Psoas muscle (tissue), 8 donors: ENCODE results near the gene RPS6KL1. TPM values are rescaled to one million over a fixed set of nuclear protein-coding genes. Genes with fewer than 3 reads are reported as not detected.

Source experiments
- ATAC-seq, 4 donors: fragments of 200-7000 bp; cut with Tn5 transposase; one replicate each; pipeline ENCODE4 v1.9.1; 2020; ENCODE audit warnings: moderate library complexity in 3 of 4, mild to moderate bottlenecking in 2 of 4
- DNase-seq, 2 donors: peaks; one replicate each; pipeline ENCODE4 v3.0.0-alpha.2; 2020
- H3K27ac ChIP-seq: fragments of 200-600 bp; one replicate; pipeline ENCODE4 v1.8.0; 2022
- H3K27me3 ChIP-seq, 3 donors: fragments of 200-600 bp in 1 of 3; one replicate each; pipeline versions ENCODE4 v1.6.1 to v1.8.0; 2013 to 2022; ENCODE audit warnings: low read length in 2 of 3, mild to moderate bottlenecking in 2 of 3, moderate library complexity in 1 of 3; ENCODE audit not compliant: insufficient read depth in 3 of 3
- H3K36me3 ChIP-seq, 2 donors: fragments of 200-600 bp in 1 of 2; one replicate each; pipeline versions ENCODE4 v1.6.1 to v1.8.0; 2013 to 2022; ENCODE audit warnings: low read depth in 1 of 2, mild to moderate bottlenecking in 1 of 2, moderate library complexity in 1 of 2; ENCODE audit not compliant: insufficient read depth in 1 of 2
- H3K4me1 ChIP-seq: fragments of 200-600 bp; one replicate; pipeline ENCODE4 v1.8.0; 2022
- H3K4me3 ChIP-seq: fragments of 200-600 bp; one replicate; pipeline ENCODE4 v1.8.0; 2022; ENCODE audit warnings: mild to moderate bottlenecking
- H3K9me3 ChIP-seq: fragments of 200-600 bp; one replicate; pipeline ENCODE4 v1.8.0; 2022
- WGBS, 3 donors: extraction: QIAGEN DNeasy Blood & Tissue Kit; methylation state at CpG; one replicate each; pipeline versions ENCODE4 v1.1.6 to v1.1.7; 2013; 5-methylcytosine and 5-hydroxymethylcytosine counted together
- intact Hi-C, 2 donors: fragments of 100-400 bp; cut with DNase I; formaldehyde crosslinking; loops; one replicate each; pipeline versions ENCODE4 v1.11.0 to v1.14.2; 2022
- polyA plus RNA-seq, 3 donors: library from polyadenylated mRNA; stranded (reverse); fragments of 200-250 nt; gene quantifications; one replicate each; pipeline ENCODE4 v1.2.3, GENCODE V29; 2013
- total RNA-seq, 4 donors: library from RNA; stranded (reverse); fragmentation: NEBNext Ultra II Directional in 2 of 4; extraction: Animal tissue kit (Norgen Biotek cat#: 25700) in 2 of 4; gene quantifications; one replicate each; pipeline versions ENCODE4 v1.2.1 to v1.2.4, GENCODE V29; 2021 to 2023
- TF ChIP-seq, protein P1 (sequence below): fragments of 200-600 bp; IDR thresholded peaks from one replicate; pipeline ENCODE4 v1.8.0; 2022; ENCODE audit warnings: antibody characterized with exemption
- donor health status: healthy with polysubstance abuse.
- donor health status: DM: no; HTN: no; CAD: no; lungs with moderate emphysema.
- donor health status: Bipolar disorder and iron deficiency.
- donor health status: healthy.
- donor health status: DM: yes; HTN: yes; CAD: no.
- donor health status: DM: no; HTN: no; CAD: no.
- donor health status: DM: no; HTN: no; CAD: no.
- donor health status: DM: yes; HTN: yes; CAD: no.

The RPS6KL1 gene
- total and polyA plus RNA-seq, 7 donors = 9.4 to 34.1 (median 25.6) TPM

DNA sequence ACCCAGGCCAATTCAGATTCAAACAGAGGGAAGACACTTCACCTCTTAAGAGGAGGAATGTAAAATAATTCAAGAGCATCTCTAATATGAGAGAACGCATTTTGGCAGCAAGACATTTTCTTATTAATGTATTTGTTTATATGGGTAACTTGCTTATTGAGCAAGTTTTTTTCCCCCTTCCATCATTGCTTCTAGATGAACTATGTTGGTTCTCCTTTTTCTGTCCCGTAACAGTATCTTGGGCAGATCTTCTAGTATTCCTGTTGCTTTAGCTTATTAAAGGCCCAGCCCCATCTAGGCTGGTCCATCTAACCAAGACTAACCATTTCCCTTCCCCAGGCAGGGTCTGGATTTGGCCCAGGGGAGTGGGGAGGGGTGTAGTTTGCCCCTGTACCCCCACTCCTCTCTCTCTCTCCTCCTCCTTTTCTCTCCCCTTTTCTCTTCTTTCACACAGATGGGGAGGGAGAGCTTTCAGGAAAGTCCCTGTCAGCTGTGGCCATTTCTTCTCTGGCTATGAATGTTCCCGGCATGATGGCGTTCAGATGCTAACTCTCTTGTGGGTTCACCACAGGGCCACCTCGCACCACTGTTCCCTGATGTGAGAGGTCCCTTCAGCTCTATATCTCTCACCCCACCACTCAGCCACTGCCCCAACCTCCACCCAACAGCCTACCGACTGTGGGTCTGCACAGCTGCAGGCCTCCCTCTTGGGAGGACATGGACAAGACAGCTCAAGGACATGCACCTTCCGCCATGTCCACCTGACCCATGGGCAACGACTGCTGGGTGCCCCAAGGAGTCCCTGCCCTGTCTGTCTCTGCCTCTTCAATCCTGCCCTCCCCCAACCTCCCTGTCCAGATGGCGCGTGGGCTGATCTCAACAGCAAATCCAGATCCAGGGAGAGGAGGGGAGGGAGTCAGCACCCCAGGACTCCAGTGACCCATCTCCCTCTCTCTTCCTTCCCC, 15.8 kb upstream of the RPS6KL1 start:
- TF ChIP-seq, protein P1, sequence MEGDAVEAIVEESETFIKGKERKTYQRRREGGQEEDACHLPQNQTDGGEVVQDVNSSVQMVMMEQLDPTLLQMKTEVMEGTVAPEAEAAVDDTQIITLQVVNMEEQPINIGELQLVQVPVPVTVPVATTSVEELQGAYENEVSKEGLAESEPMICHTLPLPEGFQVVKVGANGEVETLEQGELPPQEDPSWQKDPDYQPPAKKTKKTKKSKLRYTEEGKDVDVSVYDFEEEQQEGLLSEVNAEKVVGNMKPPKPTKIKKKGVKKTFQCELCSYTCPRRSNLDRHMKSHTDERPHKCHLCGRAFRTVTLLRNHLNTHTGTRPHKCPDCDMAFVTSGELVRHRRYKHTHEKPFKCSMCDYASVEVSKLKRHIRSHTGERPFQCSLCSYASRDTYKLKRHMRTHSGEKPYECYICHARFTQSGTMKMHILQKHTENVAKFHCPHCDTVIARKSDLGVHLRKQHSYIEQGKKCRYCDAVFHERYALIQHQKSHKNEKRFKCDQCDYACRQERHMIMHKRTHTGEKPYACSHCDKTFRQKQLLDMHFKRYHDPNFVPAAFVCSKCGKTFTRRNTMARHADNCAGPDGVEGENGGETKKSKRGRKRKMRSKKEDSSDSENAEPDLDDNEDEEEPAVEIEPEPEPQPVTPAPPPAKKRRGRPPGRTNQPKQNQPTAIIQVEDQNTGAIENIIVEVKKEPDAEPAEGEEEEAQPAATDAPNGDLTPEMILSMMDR = no peak
- DNase-seq (no peak), ATAC-seq (no peak)
- Histone ChIP-seq H3K27me3 (no peaks in the 10 kb centered on the region), H3K9me3 (no peaks in the 10 kb centered on the region), H3K4me1 (peaks cover 60% of the 10 kb centered on the region), H3K36me3 (no peaks in the 10 kb centered on the region), H3K27ac (peak overlapping the region; percentile 90), H3K4me3 (no peak overlapping the region)
- WGBS, 3 donors = 78 to 85% (median 84%) methylated on average over 10 of the region's 10 CpGs
- intact Hi-C loops = no loop called here

GRCh38 chr14:74937171-74937570, 14.1 kb upstream of the RPS6KL1 start:
- ATAC-seq (no peak), DNase-seq (no peak)
- H3K4me1 ChIP-seq = peaks cover 66% of the 10 kb centered on the region
- 89 to 94% (median 89%) methylated on average over 2 of the region's 2 CpGs for WGBS, 3 donors
- H3K4me3 ChIP-seq = no peak overlapping the region
- H3K27me3 ChIP-seq = no peaks in the 10 kb centered on the region
- intact Hi-C loops = no loop called here
- no peaks in the 10 kb centered on the region for H3K36me3 ChIP-seq
- H3K9me3 ChIP-seq = no peaks in the 10 kb centered on the region
- H3K27ac ChIP-seq = no peak overlapping the region
- TF ChIP-seq, protein P1 = no peak

- H3K36me3 ChIP-seq = no peaks in the 10 kb centered on the region
- no peak for ATAC-seq
- WGBS, 3 donors = 84 to 93% (median 91%) methylated on average over 8 of the region's 8 CpGs
- intact Hi-C loops = no loop called here
- no peaks in the 10 kb centered on the region for H3K27me3 ChIP-seq
- TF ChIP-seq, protein P1 = no peak
- no peak overlapping the region for H3K4me3 ChIP-seq
- H3K9me3 ChIP-seq = no peaks in the 10 kb centered on the region
- H3K27ac ChIP-seq = no peak overlapping the region
- no peak for DNase-seq
- H3K4me1 ChIP-seq = peaks cover 62% of the 10 kb centered on the region
Observed at GRCh38 chr14:74936731-74937130, 13.7 kb upstream of the RPS6KL1 start.

DNA sequence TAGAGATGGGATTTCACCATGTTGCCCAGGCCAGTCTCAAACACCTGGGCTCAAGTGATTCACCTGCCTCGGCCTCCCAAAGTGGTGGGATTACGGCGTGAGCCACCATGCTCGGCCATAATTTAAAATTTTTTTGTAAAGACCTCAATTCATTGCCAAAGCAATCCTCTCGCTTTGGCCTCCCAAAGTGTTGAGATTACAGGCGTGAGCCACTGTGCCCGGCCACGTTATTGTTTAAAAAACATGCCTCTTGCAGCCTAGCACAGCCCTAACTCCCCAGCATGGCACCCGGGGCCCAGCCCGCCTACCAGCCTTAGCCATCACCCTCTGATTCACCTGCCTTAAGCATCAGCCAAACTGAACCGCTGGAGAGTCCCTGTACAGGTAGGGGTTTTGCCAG, 13.1 kb upstream of the RPS6KL1 start:
- no peak for DNase-seq
- Histone ChIP-seq H3K4me1 (peaks cover 56% of the 10 kb centered on the region), H3K36me3 (no peaks in the 10 kb centered on the region), H3K9me3 (no peaks in the 10 kb centered on the region), H3K27ac (no peak overlapping the region), H3K4me3 (no peak overlapping the region), H3K27me3 (no peaks in the 10 kb centered on the region)
- intact Hi-C loops = no loop called here
- TF ChIP-seq, protein P1 = no peak
- WGBS, 3 donors = 93 to 98% (median 93%) methylated on average over 11 of the region's 11 CpGs
- ATAC-seq = no peak

- Histone ChIP-seq H3K27me3 (no peaks in the 10 kb centered on the region), H3K27ac (peak overlapping the region; percentile 72), H3K36me3 (no peaks in the 10 kb centered on the region), H3K9me3 (no peaks in the 10 kb centered on the region), H3K4me1 (peaks cover 48% of the 10 kb centered on the region), H3K4me3 (no peak overlapping the region)
- intact Hi-C loops = no loop called here
- DNase-seq (no peak), ATAC-seq (no peak)
- WGBS, 3 donors = 67 to 84% (median 67%) methylated on average over 9 of the region's 9 CpGs
- TF ChIP-seq, protein P1 = no peak
Observed at GRCh38 chr14:74935360-74935680, 12.3 kb upstream of the RPS6KL1 start.
